Measurements from ENCODE around the gene SGCA.

SGCA gene

DNA sequence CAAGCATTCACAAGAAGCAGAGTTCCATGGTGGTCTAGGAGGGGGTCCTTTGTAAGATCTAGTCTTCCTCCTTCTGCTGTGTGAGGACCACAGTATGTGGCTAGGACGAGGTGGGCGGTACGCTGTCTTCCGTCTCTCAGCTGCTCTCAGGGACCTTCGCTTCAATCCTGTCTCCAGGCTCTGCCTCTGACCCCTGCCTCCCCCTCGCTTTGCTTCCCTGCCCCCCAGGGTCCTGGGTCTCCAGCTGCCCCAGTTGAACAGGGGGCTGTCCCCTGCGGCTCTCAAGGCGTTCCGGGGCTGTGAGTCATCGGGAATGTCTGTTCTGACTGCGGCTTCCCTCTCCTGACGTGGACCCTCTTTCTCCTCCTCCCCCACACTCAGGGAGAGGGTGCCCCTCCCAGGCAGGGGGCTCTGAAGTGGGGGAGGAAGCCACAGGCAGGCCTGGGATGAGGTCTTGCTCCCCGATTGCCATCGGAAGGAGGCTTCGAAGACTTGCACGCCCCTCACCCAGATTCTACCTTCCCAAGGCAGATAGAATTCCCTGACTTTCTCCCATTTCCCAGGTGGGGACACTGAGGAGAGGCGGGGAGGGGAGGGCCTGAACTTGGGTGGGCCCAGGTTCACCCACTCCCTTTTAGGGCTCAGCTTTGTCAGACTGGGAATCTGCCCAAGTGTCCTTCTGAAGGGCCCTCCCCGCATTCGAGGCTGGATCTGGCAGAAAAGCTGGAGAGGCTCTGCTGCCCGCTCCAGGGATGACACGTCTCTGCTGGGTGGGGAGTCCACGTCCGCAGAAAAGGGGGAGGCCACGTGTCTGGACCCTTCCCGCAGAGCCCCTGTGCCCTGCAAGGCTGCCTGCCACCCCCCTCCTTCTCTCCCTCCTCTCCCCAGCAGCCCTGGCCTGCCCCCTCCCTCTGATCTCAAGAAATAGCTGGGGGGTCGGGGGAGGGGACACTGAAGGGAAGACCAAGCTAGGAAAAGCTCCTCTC lies 44.7 kb downstream of the SGCA start:
- peak; percentile 100 for DNase-seq

DNA sequence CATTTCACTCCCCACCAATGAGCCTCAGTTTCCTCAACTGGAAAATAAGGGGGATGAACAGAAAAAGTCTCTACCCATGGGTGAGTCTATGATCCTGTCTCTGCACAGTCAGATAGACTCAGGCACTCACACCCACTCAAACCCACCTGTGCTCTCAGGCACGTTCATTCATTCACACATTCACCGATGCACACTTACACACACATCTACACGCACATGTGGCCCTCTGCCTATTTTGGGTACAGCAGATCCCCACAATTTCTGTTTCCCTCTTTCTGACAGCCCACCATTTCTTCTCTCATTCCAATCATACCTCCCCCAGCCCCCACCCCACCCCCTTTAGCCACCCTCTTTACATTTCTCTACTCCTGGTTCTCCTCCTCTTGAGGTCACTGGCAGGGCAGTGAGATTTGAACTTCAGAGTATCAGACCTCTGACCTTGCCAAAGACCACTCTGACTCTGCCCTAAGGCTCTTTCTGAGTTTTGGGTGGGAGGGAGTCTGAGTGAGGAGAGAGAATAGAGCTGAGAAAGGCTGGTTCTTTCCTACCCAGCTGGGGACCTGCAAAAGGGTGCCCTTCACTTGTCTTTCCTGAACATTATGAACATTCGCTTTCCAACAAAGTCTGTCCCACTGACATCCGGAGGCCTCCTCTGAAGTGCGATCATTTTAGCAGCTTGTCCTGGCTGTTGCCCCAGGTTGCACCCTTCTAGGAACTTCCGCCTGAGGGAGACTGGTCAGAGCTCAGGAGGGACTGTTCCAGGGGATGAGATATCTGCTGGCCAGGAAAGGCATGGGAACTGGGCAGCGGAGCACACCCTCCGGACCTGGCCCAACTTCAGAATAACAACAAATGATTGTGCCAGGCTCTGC lies 45.7 kb downstream of the SGCA start:
- DNase-seq: no peak

DNA sequence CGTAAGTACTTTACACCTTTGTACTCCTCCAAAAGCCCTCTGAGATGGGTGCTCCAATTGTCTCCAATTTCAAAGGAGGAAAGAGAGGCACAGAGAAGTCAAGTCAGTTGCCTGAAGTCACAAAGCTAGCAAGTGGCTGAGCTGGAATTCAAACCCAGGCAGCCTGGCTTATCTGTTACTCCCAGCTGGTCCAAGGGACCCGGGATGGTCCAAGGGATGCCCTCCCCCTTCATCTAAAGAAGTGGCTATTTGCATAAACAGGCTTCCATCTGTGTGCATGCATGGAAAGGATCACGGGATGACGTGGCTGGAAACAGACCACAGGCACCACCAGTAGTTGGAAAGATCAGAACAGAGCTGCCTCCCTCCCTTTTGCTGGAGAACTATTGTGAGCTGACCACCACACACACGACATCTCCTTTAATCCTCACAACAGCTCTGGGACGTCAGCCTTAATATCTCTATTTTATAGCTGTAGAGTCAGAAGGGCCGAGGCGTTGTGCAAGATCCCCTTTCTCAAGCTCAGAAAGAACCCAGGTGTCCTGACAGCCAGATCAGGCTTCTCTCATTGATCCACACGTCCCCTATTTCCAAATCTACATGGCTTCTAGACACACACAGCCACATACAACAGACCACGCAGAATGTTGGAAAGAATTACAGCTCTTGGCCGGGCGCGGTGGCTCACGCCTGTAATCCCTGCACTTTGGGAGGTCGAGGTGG lies 46.5 kb downstream of the SGCA start:
- peak; percentile 83 for DNase-seq

DNA sequence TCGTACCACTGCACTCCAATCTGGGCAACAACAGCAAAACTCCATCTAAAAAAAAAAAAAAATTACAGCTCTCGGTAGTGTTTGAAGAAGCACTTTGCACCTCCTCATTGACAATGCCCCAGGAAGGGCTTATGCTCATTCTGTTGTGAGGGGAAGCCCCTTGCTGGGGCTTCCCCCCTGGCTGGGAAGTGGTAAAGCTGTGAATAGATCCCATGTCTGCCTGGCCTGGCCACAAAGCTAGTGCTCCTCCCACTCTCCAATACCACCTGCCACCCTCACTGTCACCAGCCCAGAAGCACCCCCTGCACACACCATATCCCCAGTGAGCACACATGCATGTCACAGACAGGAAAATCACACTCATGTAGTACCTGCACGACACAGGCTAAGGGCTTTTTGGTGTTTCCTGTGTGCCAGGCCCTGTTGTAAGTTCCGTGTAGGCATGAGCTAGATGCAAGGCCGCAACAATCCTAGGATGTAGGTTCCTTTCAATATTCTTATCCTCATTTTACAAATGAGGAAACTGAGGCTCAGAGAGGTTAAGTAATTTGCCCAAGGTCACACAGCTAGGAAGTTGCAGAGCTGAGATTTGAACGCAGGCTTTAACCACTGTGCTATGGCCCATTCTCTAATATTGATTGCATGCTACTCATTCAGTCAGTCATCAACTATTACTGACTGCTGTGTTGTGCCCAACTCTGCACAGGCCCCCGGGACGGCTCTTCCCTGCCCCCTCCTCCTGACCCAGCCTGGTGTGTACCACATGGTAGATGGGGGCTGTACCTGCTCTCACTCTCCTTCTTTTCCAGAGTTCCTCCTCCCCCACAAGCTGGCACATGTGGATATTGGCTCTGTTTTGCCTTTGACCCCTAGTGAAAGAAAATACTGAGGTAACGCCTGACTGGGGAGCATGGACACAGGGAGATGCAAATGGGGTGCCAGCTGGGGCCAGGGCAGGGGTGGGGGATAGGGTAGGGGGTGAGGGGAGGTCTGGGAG lies 47.5 kb downstream of the SGCA start:
- DNase-seq: no peak

DNA sequence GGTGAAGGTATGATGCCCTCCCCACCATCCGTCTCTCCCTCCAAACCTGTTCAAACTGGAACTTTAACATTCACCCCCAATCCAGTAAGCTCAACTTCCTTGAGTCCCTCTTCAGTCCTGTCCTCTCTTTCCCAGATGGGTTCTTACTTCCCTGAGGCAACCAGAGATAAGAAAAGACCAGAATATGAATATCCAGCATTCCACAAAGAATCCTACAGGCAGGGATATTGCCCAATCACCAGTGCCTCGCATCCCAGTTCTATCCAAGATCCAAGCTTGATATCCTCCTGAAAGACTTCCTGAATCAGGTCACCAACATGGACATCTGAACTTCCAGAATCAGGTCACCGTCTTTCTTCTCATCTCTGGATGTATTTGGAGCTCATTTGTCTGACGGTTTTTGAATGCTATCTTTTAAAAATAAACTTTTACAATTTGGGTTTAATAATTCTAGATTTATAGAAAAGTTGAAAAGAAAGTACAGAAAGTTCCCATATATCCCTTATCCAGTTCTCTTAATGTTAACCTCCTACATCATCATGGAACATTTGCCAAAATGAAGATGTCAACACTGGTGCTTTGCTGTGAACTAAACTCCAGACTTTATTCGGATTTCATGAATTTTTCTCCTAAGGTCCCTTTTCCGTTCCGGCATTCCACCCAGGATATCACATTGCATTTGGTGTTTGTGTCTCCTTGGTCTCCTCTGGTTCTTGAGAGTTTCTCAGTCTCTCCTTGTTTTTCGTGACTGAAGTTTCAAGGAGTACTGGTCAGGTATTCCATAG lies 49.4 kb downstream of the SGCA start:
- DNase-seq: peak; percentile 59

DNA sequence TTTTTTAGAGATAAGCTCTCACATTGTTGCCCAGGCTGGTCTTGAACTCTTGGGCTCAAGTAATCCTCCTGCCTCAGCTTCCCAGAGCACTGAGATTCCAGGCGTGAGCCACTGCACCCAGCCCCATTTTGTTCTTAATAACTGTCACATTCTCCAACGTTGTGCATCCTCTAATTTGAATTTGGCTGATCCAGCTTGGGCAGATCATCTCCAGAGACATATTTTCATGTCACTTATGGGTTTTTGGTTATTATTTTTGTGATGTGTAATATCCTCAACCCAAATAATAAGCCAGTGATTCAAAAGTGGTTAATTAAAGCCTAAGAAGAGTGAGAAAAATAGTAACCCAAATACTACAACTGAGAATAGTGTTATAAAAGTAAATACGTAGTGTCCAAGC lies 51.8 kb downstream of the SGCA start:
- peak; percentile 58 for DNase-seq

DNA sequence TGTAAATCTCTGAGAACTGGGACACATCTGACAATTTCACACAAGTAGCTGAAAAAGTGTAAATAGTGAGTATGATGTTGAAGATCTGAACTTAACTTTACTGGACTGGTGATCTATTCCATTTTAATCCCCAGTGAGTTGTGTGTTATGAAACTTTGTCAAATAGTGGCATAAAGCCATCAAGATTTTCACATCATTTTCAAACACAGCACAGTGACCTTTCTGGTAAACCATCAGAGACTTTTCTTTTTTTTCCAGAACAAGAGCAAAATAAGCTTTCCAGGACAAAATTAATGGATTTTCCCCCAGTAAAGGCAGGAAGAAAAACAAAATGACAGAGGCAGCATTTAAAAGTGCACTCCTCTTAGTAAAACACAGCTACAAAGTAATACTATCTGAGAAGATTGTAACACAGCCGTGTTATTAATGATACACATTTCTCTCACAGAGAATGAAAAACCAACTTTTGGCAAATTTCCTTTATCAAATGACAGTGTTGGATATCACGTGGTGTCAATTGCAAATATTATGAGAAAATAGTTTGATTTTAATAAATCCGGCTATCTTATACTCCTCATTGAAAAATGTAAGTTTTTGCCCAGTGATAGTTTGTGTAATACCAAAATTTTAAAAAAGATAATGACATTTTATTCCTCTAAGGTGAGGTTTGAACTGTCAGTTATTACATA lies 52.4 kb downstream of the SGCA start:
- DNase-seq: peak; percentile 63

DNA sequence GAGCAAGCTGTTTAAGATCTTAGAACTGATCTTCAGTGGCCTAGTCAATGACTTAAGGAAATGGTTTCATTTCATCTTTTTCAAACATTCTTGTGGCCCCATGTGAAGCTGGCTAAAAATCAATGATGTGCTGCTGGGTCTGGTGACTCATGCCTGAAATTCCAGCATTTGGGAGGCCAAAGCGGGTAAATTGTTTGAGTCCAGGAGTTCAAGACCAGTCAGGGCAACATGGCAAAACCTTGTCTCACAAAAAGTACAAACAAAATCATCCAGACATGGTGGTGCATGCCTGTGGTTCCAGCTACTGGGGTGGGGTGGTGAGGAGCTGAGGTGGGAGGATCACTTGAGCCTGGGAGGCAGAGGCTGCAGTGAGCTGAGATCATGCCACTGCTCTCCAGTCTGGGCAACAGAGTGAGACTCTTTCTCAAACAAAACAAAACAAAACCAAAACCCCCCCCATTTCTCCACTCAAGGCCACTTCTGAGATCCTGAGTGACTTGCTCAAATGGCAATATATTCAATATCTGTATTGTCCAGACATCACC lies 53.0 kb downstream of the SGCA start:
- DNase-seq: peak; percentile 98

DNA sequence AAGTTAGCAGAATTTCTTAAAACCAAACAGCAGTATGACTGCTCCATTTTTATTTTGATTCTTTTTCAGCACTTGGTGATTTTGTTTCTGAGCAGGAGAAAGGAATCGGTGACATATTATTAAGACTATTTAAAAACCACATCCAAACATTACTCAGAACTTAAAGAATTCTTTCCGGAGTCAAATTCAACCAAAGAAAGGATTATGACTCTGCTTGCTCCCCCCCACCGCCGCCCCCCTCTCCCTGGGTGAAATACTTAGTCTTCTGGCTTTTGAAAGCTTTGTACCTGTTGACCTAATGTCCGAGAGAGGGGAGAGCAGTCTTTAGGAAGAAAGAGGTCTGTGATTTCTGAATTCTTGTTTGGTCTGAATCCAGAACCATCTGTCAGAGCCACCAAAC lies 53.5 kb downstream of the SGCA start:
- DNase-seq: peak; percentile 95

DNA sequence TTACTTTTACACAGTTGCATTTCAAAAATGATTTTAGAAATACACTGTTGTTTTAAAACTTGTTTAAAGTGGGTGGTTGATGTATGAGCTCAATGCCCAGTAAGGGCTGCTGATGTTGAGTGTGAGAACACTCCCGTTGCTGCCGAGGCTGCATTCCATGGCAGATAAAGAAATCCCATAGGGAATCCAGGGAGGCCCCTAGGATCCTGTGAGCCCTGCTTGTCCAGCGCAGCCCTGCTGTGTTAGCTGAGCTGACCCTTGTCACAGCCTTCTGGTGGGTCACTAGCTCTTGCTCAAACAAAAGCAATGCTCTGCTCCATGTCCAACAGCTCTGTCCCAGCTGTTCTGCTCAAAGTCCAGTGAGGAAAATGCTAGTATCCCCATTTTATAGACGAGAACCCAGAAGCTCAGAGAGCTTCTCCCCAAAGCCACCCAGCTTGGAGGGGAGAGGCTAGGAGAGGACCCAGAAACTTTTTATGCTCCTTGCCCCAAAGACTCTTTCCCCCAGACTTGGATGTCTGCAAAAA lies 54.2 kb downstream of the SGCA start:
- peak; percentile 87 for DNase-seq

DNA sequence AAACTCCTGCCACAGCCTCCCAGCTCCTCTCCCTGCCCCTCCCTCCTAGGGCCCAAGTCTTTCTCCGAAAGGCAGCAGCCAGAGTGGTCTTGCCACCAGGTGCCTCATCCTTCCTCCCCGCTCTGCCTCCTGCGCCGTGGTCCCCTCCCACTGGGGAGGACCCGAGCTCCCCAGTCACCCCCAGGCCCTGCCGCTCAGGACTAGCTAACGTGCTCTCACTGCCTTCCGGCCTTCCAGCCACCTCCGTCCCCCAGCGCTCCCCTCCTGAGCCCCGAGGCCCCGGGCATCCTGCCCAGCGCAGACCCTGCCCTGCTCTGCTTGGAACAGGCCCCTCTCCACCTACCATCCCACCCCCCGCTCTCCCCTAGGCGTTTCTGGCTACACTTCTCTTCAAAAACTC lies 55.0 kb downstream of the SGCA start:
- DNase-seq: no peak

DNA sequence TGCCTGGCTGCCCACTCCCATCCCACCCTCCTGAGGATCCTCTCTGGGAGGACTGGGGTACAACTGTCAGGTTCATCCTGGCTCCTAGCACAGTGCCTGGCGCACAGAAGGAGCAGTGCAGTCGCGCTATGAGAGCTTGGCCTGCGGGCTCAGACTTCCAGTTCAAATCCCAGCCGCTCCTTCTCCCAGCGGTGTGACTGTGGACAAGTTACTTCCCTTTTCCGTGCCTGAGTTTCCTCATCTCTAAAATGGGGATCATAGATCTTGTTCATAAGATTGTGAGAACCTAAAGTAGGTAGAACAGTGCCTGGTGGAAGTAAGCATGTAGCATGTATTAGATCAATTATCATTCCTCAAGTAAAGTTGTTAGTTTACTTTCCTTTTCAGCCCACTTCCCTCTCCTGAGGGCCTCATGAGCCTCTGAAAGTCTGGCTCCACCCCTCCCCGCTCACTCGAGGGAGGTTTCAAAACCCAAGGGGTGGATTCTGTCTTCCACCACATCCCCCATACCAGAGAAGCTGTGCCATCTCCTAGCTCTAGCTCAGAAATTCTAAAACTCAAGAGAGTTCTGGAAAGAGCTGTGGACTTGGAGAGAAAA lies 55.6 kb downstream of the SGCA start:
- DNase-seq: peak; percentile 82

DNA sequence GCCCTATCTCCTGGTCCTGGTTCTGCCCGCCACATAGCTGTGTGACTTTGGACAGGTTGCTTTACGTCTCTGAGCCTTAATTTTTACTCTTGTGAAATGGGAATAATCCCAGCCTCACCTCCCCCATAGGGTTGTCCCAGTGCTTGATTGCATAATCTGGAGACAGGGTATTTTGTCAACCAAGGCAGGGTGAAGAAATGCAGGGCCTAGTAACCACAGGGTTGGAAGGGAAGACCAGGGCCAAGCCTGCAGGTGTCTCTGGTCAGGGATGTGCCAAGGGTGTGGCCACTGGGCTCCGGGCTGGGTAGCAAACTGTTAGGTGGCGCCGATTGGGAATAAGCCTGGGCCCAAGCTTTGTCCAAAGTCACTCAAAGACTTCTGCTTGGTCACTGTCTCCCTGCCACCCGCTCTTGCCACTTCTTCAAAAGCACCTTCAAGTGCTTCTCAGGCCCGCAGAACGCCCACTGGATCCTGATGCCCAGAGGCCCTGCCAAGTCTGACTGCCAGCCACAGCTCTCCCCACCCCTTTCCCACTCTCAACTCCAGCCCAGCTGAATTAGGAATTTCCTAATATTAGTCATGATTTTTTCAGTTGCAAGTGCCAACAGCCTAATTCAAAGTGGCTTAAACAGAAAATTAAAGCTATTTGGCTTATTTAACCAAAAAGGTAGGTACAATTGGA lies 56.2 kb downstream of the SGCA start:
- DNase-seq: peak; percentile 58

DNA sequence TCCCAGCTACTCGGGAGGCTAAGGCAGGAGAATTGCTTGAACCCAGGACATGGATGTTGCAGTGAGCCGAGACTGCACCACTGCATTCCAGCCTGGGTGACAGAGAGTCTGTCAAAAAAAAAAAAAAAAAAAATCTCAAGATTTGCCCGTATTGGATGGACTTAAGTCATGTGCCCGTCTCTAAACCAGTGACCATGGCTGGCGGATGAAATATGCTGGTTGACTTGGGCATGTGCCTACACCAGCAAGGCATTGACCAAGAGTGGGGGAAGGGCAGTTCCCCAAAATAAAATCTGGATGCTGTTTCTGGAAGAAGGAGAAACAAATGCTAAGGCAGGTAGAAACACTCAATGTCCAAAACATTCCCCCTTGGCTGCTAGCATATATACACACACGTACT lies 57.1 kb downstream of the SGCA start:
- DNase-seq: no peak

Data from fibroblast of skin of right biceps (primary cell).